Hematopoietic multipotent progenitor cell treated with erythropoietin and hydrocortisone succinate and interleukin-3 and kit ligand, for 6 days (in vitro differentiated cells): ENCODE results near the gene DSE.

ENCODE experiments used
- DNase-seq: peaks from one replicate; pipeline ENCODE4 v3.0.0-alpha.2; 2015

Gene DSE

DNA sequence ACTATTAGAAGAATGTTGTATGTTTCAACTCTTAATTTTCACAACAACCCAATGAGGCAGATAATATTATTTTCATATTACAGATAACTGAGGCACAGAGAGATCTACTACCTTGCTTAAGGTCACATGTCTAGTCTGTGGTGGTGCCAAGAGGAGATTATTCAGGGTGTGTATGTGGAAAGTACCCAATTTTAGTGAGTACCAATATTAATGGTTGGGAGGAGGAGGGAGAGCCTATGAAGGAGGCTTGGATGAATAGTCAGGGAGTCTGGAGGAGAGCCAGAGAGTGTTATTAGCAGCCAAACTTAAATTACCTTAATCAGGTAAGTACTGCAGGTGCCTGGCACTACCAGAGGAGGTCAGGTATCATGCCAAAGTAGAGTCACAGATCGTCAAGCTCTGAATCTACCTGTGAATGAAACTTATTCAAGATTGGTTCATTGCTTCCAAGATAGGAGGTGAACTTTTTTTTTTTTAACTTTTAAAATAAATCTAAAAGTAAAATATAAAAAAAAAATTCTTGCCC lies 79.5 kb downstream of the DSE start:
- DNase-seq, result no peak

DNA sequence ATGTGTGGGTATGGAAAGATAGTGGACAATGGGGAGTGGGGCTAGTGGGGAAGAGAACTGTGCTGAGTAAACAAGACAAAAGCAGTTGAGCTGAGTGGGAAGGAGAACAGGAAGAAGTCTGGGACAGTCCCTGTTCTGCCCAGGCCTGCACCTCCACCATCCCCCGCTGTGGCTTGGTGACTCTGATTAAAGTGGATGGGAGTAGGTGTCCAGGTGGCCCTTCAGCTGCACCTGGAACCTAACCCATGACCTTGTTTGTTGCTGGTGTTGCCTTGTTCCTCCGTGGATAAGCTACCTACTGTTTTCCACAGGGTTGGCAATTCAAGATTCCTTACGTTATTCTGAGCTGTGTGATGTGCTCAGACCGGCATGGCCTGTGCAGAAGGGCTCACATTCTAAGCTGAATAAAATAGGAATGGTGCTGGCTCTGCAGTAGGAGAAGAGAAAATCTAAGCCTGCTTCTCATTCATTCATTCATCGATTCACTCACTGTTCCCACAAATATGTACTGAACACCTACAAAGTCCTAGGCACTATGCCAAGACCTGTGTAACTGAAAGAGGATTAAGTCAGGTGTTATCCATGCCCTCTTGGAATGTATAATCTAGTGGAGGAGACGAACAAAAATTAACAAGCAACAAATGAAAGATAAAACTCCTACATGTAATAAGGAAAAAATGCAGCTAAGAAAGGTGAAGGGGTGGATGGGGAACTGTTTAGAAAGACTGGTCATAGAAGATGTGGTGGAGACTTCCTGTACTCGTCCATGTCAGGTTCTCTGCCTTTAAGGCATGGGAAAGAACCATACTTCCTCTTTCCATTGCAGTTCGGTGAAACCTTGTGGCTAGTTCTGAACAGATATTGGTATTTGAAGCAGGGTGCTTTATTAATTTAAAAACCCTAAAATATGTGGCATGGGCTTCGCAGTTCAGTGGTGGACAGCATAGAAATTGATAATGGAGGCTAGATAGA lies 80.3 kb downstream of the DSE start:
- DNase-seq, result peak; percentile 74

DNA sequence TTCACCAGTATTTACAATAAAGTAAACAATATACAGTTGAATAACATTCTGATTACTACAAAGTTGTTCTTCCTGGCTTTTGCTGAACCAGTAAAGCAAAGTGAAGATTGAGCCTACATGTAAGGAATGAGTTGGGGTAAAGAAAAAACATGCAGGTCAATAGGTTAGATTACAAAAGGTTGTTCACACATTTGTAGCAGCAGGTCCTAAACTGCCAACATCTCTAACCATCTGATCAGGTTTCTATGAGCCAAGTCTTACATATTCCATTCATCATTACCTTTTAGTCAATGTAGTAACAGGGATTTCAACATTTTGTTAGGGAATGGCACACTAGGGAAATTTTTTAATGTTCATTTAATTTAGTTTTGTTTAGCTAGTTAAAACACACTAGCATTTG lies 81.2 kb downstream of the DSE start:
- DNase-seq, result no peak

DNA sequence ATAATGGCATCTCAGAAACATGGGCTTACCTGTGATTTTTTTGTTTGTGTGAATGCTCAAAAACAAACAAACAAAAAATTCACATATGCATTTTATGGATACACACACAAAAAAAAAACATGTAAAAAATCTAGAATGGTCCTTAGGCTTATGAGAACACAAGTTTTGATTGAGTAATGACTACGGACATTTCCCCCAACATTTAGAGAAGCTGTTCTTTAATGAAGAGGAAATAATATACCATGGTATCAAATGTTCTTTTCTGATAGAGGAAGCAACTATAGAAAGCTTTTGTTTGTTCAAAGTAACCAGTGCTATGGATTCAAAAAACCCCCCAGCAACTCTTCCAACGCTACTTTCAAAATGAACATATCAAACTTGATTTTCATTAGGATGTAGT lies 81.8 kb downstream of the DSE start:
- no peak for DNase-seq

DNA sequence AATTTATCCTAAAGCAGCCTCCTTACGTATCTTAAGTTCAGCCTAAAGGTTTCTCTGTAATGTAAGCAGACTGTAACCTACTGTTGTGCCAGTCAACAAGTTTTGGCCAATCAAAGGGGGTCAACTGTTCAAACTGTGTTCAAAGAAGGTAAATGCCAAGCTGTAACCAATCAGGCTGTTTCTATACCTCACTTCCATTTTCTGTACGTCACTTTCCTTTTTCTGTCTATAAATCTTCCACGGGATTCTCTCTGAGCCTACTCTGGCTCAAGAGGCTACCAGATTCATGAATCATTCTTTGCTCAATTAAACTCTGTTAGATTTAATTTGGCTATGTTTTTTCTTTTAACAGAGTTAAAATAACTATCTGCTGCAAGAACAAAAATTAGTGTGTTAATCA lies 85.4 kb downstream of the DSE start:
- DNase-seq, result no peak

DNA sequence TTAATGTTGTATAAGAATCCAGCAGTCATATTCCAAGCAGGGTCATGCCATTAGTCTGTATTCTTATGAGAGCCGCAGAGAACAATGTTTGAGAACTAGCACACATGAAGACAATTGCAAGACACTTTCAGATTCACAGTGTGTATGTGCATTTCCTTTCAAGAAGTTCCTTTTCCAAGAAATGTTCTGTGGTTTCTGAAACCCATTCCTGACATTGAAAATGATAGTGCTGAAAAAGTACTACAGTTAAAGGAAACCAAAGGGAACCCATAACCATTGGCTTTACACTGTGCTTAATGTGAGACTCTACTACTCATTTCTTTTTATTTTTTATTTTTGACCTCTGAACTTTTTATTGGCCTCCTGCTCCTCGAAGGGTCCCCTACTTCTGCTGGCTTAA lies 86.2 kb downstream of the DSE start:
- no peak for DNase-seq

DNA sequence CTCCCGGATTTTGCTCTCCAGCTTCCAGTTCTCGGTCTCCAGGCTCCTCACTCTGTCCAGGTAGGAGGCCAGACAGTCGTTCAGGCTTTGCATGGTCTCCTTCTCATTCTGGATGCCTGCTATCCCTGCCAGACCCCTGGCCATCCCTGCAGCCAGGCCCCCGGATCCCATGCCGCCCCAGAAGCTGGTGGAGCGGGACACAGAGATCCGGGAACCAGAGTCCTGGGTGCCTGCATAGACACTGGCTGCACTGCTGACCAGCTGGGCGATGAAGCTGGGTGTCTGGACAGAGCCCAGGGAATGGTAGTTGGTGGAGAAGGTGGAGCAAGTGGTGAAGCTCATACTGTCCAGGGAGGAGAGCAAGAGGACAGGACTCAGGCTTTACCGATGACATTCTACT lies 87.5 kb downstream of the DSE start:
- DNase-seq, result no peak

DNA sequence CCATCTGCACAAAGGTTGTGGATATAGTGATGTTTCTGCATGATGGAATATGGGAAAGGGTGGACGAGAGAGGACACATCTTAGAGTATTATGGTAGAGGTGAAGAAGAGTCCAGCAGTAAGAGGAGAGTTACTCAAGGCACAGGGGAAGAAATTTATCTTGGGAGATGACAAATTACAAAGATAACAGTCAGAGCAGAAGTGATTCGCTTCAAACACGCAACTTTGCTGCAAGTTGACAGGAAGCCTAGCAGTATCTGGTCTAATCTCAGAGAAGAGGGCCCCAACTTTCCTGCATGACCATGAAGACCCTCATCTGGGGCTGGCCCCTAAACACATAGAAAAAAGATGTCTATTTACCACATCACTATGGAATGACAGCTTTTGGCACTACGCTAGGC lies 89.2 kb downstream of the DSE start:
- no peak for DNase-seq

DNA sequence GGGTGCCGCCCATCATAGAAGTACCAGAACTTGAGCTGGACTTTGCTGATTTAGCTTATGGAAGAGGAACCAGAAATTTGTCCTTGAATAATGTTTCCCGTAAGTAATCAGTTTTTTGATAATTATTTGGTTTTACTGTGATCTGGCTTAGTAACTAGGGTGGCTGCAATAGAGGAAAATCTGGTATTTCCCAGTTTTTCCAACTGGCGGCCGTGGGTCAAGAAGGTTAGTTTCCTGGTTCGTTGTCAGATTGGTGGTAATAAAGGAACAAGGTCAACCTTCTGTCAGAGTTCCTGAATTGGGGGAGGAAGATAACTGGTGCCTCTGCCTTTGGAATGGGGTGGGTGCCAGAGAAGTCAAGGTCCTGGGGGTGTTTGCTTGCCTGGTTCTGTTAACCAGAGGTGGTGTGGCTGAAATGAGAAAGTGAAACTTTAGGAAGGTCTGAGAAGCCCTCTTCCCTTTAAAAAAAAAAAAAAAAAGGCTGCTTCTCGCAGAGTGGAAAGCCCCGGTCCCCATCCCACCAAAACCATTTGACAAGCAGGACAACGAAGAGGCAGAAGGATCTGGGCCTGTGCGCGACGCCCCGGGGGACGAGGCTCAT lies 90.7 kb downstream of the DSE start, which contains the start of gene CALHM6:
TSS of gene CALHM6 (plus strand) at position 45 of the 601 bp plus-strand sequence. CDS start at position 600, 555 bp downstream.
- no peak for DNase-seq

DNA sequence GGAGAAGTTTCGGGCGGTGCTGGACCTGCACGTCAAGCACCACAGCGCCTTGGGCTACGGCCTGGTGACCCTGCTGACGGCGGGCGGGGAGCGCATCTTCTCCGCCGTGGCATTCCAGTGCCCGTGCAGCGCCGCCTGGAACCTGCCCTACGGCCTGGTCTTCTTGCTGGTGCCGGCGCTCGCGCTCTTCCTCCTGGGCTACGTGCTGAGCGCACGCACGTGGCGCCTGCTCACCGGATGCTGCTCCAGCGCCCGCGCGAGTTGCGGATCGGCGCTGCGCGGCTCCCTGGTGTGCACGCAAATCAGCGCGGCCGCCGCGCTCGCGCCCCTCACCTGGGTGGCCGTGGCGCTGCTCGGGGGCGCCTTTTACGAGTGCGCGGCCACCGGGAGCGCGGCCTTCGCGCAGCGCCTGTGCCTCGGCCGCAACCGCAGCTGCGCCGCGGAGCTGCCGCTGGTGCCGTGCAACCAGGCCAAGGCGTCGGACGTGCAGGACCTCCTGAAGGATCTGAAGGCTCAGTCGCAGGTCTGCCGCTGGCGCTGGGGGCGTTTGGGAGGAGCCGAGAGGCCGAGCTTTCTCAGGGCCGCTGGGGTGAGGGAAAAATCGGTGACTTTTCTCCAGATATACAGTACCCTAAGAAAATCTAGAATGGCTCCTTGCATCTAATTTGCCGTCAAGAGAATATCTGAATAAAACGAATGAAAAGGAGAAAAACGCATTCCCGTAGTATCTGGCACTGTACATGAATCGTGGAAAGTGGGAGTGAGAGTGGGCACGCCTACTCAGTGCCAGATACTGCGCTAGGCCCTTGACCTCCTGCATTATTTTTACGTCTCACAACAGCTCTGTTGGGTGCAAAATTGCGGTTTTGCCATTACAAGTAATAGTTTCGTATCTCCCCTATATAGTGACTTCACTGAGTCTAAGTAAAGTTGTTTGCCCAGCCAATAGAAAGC lies 91.5 kb downstream of the DSE start:
- DNase-seq, result peak; percentile 75

DNA sequence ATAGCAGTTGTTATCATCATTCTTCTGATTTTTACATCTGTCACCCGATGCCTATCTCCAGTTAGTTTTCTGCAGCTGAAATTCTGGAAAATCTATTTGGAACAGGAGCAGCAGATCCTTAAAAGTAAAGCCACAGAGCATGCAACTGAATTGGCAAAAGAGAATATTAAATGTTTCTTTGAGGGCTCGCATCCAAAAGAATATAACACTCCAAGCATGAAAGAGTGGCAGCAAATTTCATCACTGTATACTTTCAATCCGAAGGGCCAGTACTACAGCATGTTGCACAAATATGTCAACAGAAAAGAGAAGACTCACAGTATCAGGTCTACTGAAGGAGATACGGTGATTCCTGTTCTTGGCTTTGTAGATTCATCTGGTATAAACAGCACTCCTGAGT lies 92.6 kb downstream of the DSE start:
- no peak for DNase-seq

DNA sequence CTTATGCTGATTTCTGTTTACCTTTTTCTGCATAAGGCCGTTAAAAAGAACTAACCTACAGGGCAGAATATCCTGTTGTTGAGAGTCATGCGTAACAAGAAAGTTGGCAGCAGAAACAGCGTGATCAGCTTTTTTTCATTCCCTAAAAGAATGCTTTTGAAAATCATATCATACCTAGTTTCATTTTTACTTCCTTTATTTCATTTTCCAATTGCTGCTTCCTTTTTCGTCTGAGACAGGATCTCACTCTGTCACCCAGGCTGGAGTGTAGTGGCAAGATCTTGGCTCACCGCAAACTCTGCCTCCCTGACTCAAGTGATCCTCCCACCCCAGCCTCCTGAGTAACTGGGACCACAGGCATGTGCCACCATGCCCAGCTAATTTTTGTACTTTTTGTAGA lies 94.5 kb downstream of the DSE start:
- peak; percentile 49 for DNase-seq

DNA sequence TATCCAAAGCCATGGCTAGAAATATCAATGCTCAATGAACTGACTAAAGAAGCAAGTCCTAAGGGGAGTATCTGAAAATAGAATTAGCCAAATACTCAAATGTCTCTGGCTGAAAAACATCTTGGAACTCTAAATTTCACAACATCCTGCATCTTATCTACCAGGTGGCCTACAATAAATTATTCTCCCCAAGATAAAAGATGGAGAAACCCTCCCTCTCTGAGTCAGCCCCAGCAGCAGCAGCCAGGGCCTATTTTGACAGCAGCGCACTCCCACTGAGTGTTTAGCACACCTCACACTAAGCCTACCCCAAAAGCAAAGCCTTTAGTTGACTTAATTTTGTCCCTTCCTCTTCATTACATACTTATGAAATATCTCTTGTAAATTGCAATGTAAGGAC lies 96.3 kb downstream of the DSE start:
- no peak for DNase-seq

DNA sequence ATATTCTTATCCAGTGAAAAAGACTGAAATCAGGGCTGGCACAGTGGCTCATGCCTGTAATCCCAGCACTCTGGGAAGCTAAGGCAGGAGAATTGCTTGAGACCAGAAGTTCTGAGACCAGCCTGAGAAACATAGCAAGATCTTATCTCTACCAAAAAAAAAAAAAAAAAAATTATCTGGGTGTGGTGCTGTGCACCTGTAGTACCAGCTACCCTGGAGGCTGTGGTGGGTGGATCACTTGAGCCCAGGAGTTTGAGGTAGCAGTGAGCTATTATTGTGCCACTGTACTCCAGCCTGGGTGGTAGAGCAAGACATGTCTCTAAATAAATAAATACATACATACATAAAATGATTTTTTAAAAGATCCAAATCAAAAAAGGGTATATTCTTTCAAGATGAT lies 96.8 kb downstream of the DSE start:
- peak; percentile 18 for DNase-seq

DNA sequence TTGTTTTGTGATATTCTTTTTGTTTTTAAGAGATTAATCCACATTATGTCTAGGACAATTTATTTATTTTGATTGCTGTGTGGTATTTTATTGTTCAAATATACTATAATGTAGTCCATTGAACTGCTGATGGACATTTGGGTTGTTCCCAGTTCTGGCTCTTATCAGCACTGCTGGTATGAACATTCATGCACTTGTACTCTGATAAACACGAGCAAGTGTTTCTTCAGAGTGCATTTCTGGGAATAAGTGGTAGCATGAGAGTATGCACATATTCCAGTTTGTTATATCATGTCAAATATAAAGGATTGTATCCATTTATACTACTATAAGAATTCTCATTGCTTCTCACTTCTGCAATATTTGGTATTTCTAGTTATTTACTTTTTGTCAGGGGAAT lies 97.5 kb downstream of the DSE start:
- peak; percentile 84 for DNase-seq

DNA sequence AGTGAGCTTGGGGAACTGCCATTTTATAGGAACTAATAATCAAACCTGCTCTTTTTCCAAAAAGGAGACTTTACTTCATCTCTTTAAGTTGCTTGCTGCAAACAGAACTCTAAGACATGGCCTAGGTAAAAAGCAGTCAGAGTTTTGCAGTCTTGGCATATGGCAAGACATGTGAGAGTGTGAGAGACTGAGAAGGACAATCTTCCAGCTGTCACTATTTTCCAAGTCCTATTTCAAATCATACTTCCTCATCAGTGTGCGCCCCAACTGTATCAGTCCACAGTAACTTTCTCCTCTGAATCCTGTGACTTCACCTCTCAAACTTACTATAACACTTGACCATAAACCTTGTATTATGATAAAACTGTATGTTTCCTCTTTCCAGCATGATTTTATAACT lies 100.8 kb downstream of the DSE start:
- no peak for DNase-seq

DNA sequence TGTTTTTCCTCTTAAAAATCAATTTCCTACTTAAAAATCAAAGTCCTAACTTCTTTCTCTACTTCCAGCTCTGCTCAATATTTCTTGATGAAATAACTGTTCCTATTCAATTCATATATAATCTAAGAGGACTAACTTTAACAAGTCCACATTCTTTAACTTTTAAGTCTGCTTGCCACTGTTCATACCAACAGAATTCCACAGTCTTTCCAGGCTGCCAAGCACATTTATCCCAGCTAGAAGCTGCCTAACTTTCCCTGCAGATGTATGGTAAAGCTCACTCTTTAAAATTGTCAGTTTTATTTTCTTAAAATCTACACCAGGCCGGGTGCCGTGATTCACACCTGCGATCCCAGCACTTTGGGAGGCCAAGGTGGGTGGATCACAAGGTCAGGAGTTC lies 102.0 kb downstream of the DSE start:
- no peak for DNase-seq

DNA sequence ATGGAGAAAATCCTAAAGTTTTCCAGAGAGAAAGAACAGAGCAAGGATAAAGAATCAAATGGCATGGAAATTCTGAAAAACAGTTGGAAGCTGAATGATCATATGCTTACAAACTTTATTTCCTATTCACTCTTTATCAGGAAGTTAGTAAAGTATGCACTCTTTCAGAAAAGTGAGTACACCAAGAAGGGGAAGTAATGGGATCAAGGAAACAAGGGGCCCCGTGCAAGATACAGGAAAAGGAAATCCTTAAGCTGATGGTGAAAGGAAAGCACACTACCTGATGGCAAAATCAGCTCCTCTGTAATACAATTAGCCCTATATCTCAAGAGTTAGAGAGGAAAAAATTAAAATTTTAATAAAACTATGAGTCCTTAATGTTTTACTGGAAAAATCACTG lies 104.4 kb downstream of the DSE start:
- no peak for DNase-seq

DNA sequence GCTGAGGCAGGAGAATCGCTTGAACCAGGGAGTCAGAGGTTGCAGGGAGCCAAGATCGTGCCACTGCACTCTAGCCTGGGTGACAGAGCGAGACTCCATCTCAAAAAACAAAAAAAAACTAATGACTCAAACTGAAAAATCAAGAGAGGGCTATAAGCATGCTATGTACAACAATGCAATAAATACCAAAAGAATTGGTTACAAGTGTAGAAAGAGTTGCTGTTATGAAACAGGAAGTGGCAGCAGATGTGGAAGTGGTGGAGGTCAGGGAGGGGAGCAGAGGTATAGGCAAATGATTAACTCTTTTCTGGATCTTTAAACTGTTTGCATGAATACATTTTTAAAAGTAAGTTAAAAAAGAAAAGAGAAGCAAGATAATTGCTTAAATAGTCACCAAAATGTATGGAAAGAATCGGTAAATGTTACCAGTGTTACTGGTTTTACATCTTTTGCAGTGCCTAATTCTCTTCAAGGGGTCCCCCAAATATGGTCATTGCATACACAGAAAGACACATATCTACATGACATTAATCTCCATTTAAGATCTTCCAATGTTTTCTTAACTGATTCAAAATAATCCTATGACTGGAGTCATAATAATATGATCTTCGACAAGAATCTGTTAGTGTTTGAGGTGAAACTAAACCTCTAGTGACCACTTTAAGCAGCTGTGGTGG lies 105.4 kb downstream of the DSE start:
- peak; percentile 74 for DNase-seq

DNA sequence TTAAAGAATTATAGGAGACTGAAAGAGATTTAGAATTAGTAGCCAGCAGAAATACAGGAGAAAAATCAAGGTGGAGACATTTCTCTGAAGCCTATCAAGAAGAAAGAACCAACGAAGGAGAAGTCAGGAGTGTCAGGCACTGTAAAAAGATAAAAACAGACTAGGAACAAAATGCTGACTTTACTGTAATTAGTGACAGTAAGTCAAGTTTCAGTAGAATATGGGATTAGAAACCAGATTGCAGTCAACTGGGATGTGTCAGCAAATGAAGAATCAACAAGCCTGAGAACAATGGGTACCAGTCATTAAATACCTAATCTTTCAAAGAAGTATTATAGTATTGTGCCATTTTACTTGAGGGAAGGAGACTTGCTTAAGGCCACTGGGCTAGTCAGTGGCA lies 112.0 kb downstream of the DSE start:
- no peak for DNase-seq

DNA sequence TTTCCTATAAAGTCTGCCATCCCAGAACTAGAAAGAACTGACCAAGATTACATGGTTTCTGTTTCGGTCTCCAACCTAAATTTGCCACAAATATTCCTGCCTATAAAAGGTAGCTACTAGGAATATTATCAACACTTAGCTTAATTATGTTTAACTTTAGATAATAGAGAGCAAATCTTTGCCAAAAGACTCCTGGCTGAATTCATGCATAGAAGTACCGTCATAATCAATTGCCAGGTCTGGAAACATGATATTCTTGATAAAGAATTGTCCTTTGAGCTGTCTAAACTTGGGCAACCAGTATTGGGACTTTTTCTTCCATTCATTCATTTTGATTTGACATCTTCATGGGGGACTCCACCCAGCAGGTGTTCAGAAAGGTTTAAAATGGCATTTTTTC lies 112.9 kb downstream of the DSE start:
- DNase-seq, result no peak

DNA sequence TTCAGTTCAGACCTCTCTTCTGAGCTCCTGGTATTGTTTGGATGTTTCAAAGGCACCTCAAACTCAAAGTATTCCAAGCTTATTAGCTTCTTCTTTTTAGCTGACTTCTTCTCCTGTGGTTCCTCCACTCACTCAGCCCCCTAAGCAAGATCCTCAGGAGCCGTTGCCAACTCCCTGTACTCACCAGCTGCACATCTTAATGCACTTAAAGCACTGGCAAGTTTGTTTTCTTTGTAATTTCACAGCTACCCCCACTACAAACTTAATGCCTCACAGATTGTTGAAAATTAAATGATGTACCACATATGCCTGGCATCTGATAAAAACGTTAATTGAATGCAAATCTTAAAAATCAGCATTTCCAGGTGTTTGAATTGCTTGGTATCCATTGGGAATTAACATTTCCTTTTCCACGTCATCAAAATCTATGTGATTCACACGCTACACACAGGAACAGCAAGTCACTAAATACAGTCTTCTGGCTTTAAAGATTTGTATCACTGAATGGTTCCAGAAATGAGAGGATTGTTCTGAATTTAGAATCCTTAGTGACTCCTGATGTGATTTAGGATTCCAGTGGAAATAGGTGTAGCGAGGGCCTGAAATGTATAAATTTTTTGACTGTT lies 114.9 kb downstream of the DSE start:
- no peak for DNase-seq
